Erythroblast (primary cell): ENCODE results near the gene DPH3.

Experiments used
- GATA1 ChIP-seq: IDR thresholded peaks from 2 replicates; pipeline ENCODE4 v1.6.1; 2011; ENCODE audit warnings: low read depth, mild to moderate bottlenecking, control low read depth, low read length, moderate library complexity
- POLR2A ChIP-seq: IDR thresholded peaks from 2 replicates; pipeline ENCODE4 v1.6.1; 2011; ENCODE audit warnings: mild to moderate bottlenecking, low read length

DNA sequence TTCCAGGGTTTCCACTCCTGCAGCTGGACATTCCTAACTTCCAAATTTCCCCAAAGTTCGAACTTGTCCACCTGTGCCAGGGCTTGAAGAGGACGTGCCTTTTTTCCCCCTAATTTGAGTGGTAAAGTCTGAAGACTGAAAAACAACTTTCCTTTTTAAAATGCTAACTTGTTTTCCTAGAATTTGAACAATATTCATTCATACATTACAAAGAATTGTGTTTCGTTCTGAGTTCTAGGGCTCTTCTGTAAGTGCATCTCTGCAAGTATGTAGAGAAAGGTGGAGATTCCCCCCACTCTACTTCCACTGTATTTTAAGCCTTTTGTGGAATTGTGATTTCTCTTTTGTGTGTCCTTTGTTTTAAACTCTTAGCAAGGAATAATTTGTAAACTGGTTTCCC lies 9.4 kb downstream of the DPH3 start:
- TF ChIP-seq POLR2A (no peak), GATA1 (no peak)
